Right cardiac atrium (tissue), 5 donors: ENCODE results near the gene ATP10A. TPM values are rescaled to one million over a fixed set of nuclear protein-coding genes. Genes with fewer than 3 reads are reported as not detected.

Experiments used
- ATAC-seq, 2 donors: fragments of 200-7000 bp; cut with Tn5 transposase; one replicate each; pipeline versions ENCODE4 v1.8.0 to v1.9.1; 2020; ENCODE audit warnings: moderate library complexity in 2 of 2, mild to moderate bottlenecking in 1 of 2
- DNase-seq, 3 donors: peaks; one replicate each; pipeline ENCODE4 v3.0.0-alpha.2; 2020
- H3K27ac ChIP-seq: one replicate; pipeline ENCODE4 v1.5.1; 2013; ENCODE audit warnings: mild to moderate bottlenecking, low read length, control low read depth, moderate library complexity
- H3K27me3 ChIP-seq: one replicate; pipeline ENCODE4 v1.6.1; 2013; ENCODE audit not compliant: control insufficient read depth, insufficient read depth
- H3K4me1 ChIP-seq: one replicate; pipeline ENCODE4 v1.6.1; 2013; ENCODE audit warnings: low read length; ENCODE audit not compliant: control insufficient read depth, insufficient read depth
- H3K4me3 ChIP-seq: one replicate; pipeline ENCODE4 v1.5.1; 2013; ENCODE audit warnings: low read length, control low read depth
- H3K9me3 ChIP-seq: one replicate; pipeline ENCODE4 v1.6.1; 2013; ENCODE audit warnings: low read length; ENCODE audit not compliant: control insufficient read depth
- WGBS: extraction: QIAGEN DNeasy Blood & Tissue Kit; methylation state at CpG from one replicate; pipeline ENCODE4 v1.1.7; 2013; 5-methylcytosine and 5-hydroxymethylcytosine counted together
- intact Hi-C, 4 donors: fragments of 100-400 bp; cut with DNase I; formaldehyde crosslinking; loops; one replicate each; pipeline versions ENCODE4 v1.11.0 to v1.14.0; 2022 to 2023
- polyA plus RNA-seq: library from polyadenylated mRNA; stranded (reverse); fragments of 200-250 nt; gene quantifications from one replicate; pipeline ENCODE4 v1.2.3, GENCODE V29; 2013
- total RNA-seq, 4 donors: library from RNA; stranded (reverse); fragmentation: NEBNext Ultra II Directional; extraction: Animal tissue kit (Norgen Biotek cat#: 25700); gene quantifications; one replicate each; pipeline ENCODE4 v1.2.1, GENCODE V29; 2021
- donor health status: healthy with polysubstance abuse.
- donor health status: DM: no; HTN: yes; CAD: no.
- donor health status: DM: no; HTN: no; CAD: no.
- donor health status: DM: no; HTN: yes; CAD: no; lungs with severe emphysema.
- donor health status: DM: yes; HTN: yes; CAD: no.

The ATP10A gene
- total and polyA plus RNA-seq, 5 donors, result 0.95 to 3.0 (median 1.5) TPM

DNA sequence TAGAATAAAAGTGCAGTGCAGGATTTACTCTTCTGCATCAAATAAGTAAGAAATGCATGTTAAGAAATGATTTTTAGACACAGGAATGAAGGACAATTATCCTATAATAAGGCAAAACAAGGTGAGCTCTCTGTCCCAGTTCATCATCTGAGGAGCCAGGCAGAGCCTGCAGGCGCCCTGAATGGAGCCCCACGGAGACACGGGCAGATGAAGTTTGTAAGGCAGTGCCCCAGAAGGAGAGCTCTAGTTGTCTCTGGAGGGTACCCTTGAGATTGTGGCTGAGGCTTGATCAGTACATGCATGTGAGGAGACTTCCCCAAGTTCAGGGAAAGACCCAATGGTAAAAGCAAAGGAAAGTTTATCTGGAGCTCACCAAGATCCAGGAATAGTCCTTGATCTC is 50.3 kb downstream of the ATP10A start:
- no peaks in the 10 kb centered on the region for H3K27me3 ChIP-seq
- ATAC-seq (no peak), DNase-seq (no peak)
- H3K9me3 ChIP-seq, result no peaks in the 10 kb centered on the region
- intact Hi-C loops, result no loop called here
- WGBS, result 81% methylated on average over 3 of the region's 3 CpGs
- H3K27ac ChIP-seq, result no peak overlapping the region
- H3K4me3 ChIP-seq, result no peak overlapping the region
- no peaks in the 10 kb centered on the region for H3K4me1 ChIP-seq

DNA sequence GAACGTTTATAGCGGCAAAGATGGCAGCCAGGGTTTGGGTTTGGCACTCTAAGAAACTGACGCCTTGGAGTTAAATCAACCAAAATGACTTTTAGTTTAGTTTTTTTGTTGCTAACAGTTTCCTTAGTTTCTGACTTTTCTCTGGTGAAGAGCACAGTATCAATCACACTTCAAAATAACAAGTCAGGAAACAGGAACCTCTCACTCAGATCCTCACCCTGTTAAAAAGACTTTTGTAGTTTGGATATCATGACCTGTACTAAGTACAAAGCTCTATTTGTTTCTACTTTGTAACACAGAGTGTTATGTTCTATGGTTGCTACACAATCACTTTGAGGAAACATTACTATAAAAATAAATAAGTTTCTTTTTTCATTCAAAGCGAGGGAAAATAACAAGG is 51.1 kb downstream of the ATP10A start:
- H3K9me3 ChIP-seq, result no peaks in the 10 kb centered on the region
- no peak overlapping the region for H3K27ac ChIP-seq
- DNase-seq (no peak), ATAC-seq (no peak)
- 85% methylated on average over 4 of the region's 4 CpGs for WGBS
- no peaks in the 10 kb centered on the region for H3K27me3 ChIP-seq
- no peak overlapping the region for H3K4me3 ChIP-seq
- intact Hi-C loops, result no loop called here
- H3K4me1 ChIP-seq, result no peaks in the 10 kb centered on the region

DNA sequence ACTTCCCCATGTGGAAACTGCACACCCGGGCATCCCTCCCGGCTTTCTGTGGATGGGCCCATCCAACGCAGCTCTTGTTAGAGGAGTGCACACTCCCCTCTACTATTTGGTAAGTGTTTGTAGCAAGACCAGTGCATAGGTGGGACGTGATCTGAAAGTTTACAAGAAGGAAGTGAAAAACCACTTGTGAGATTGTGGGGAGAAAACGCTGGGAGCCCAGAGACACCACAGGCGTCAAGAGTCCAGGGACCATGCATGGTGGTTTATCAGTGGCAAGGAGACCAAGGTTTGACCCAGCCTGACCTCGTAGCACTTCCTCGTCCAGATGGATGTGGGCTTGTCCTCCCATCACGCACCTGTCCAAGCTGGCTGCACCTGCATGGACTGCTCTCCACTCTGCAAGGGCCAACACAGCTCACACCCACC is 51.6 kb downstream of the ATP10A start:
- WGBS, result 78% methylated on average over 9 of the region's 9 CpGs

DNA sequence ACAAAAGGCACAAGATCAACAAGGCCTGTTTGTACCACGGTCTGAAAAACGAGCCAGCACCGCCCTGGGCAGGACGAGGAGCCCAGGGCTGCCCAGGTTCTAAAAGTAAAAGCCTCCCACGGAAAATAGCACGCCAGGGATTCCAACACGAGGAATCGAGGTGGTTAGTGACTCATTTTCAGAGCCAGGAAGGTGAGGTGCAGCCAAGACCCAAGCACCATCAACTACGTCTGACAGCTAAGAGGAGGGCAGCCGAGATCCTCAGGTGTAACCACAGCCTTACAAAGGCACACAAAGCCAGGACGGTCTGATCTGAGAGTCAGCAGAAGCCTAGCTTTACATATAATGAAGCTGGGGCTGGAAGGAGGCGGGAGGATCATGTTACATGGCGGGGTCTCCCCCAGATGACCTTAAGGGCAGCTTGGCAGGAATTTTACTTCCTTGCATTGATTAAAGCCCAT is 52.5 kb downstream of the ATP10A start:
- 68% methylated on average over 13 of the region's 13 CpGs for WGBS
- intact Hi-C loops, result no loop called here
- H3K27me3 ChIP-seq, result no peaks in the 10 kb centered on the region
- ATAC-seq (no peak), DNase-seq (no peak)
- no peaks in the 10 kb centered on the region for H3K9me3 ChIP-seq
- no peak overlapping the region for H3K27ac ChIP-seq
- no peaks in the 10 kb centered on the region for H3K4me1 ChIP-seq
- no peak overlapping the region for H3K4me3 ChIP-seq

More for the DNA sequence above, 51.6 kb downstream of the ATP10A start:
- Histone ChIP-seq H3K27ac (no peak overlapping the region), H3K27me3 (no peaks in the 10 kb centered on the region), H3K9me3 (no peaks in the 10 kb centered on the region), H3K4me1 (no peaks in the 10 kb centered on the region), H3K4me3 (no peak overlapping the region)
- DNase-seq, result peak in 1 of 3 donors; percentile 37
- no peak for ATAC-seq
- intact Hi-C loops, result no loop called here

DNA sequence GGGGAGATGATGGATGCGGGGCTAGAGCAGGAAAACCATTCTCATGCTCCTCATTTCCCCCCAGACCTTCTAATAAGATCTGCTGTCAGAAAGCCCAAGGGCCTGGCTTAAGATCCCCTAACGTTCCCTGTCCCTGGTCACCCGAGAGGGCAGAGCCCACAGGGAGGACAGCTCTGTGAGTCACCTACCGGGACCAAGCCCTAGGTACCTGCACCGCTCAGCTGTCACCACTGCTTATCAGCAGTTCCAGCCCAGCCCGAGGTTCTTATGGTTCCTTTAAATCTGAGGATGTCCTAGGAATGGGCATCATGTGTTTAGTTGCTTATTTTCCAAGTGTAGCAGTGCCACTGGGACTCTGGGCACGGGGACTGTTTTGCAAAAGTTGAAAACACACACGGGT is 53.0 kb downstream of the ATP10A start:
- H3K27ac ChIP-seq, result no peak overlapping the region

DNA sequence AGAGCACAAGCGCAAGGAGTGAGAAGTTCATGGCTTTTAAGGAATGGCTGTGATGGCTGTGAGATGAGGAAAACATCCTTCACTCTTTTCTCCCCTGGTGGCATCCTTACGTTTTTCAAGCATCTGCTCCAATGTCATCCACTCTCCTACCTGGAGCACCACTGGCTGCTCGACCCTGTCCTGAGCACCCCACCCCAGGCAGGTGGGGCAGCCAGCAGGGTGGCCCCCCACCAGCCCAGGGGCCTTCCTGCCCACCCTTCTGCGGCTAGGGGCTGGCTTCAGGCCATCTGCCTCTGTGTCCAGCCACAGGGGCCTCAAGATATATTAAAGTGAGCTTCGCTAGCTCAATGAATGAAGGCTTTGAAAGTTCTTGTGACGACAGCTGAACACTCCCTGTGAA is 56.1 kb downstream of the ATP10A start:
- H3K9me3 ChIP-seq, result no peaks in the 10 kb centered on the region
- no peak overlapping the region for H3K27ac ChIP-seq
- intact Hi-C loops, result no loop called here
- H3K4me3 ChIP-seq, result no peak overlapping the region
- no peaks in the 10 kb centered on the region for H3K27me3 ChIP-seq
- no peak for ATAC-seq
- DNase-seq, result no peak
- H3K4me1 ChIP-seq, result no peaks in the 10 kb centered on the region
- WGBS, result 77% methylated on average over 6 of the region's 6 CpGs

More for the DNA sequence above, 53.0 kb downstream of the ATP10A start:
- no peaks in the 10 kb centered on the region for H3K27me3 ChIP-seq
- intact Hi-C loops, result no loop called here
- no peak overlapping the region for H3K4me3 ChIP-seq
- H3K4me1 ChIP-seq, result no peaks in the 10 kb centered on the region
- DNase-seq (no peak), ATAC-seq (no peak)
- H3K9me3 ChIP-seq, result no peaks in the 10 kb centered on the region
- 90% methylated on average over 8 of the region's 8 CpGs for WGBS

DNA sequence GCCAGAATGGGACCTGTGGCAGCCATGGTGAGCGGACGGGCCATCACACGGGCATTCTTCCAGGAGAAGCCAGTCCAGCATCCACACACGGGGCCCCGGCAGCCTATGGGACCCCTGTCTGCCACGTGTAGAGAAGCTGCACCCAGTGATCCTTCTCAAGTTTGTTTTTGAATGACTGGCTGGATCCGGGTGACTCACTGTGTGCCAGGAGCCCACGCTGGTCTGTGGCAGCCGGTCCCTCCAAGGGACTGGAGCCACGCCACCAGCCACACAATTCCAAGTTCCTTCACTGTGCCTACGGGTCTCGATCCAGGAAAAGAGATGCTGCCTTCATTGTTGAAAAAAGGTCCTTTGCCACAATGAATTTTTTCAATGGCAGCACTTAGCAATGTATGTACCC is 58.1 kb downstream of the ATP10A start:
- ATAC-seq (no peak), DNase-seq (no peak)
- intact Hi-C loops, result no loop called here
- Histone ChIP-seq H3K4me1 (no peaks in the 10 kb centered on the region), H3K27ac (no peak overlapping the region), H3K27me3 (no peaks in the 10 kb centered on the region), H3K4me3 (no peak overlapping the region), H3K9me3 (no peaks in the 10 kb centered on the region)
- WGBS, result 78% methylated on average over 12 of the region's 12 CpGs

DNA sequence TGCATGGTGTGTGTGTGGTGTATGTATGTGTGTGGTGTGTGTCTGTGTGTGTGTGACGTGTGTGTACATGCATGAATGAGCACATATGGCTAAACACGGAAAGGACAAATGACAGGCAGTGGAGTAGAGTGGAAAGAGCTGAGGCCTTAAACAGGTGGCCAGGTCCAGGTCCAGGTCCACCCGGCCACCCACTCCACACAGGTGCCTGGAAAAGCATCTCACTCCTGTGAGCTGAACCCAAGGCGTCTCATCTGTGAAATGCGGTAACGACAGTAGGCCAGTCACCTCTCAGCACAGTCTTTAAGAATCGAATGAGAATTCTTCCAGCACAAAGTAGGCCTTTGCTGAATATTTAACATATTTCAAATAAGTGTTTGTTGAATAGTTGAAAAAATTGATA is 58.7 kb downstream of the ATP10A start:
- intact Hi-C loops, result no loop called here
- Histone ChIP-seq H3K4me3 (no peak overlapping the region), H3K9me3 (no peaks in the 10 kb centered on the region), H3K27me3 (no peaks in the 10 kb centered on the region), H3K27ac (no peak overlapping the region), H3K4me1 (no peaks in the 10 kb centered on the region)
- DNase-seq (no peak), ATAC-seq (no peak)
- 78% methylated on average over 7 of the region's 7 CpGs for WGBS

DNA sequence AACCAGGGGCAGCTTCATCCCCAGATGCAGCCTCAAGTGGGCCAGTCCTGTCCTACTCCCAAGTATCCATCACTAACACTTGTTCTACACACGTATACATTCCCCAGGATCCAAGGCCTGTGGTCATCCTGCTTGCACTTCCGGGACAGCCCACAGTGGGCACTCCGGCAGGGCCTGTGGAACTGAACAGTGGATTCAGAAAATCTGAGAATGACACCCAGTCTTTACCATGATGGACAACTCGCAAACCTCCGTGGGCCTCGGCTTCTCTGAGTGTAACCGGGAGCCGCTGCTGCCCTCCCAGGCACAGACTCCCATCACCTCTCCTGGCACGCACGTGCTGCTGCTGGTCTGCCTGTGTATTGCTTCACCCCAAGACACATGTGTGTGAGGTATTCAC is 59.6 kb downstream of the ATP10A start:
- no peaks in the 10 kb centered on the region for H3K4me1 ChIP-seq
- intact Hi-C loops, result no loop called here
- ATAC-seq (no peak), DNase-seq (no peak)
- no peak overlapping the region for H3K4me3 ChIP-seq
- H3K27ac ChIP-seq, result no peak overlapping the region
- H3K27me3 ChIP-seq, result no peaks in the 10 kb centered on the region
- no peaks in the 10 kb centered on the region for H3K9me3 ChIP-seq
- WGBS, result 93% methylated on average over 10 of the region's 10 CpGs

DNA sequence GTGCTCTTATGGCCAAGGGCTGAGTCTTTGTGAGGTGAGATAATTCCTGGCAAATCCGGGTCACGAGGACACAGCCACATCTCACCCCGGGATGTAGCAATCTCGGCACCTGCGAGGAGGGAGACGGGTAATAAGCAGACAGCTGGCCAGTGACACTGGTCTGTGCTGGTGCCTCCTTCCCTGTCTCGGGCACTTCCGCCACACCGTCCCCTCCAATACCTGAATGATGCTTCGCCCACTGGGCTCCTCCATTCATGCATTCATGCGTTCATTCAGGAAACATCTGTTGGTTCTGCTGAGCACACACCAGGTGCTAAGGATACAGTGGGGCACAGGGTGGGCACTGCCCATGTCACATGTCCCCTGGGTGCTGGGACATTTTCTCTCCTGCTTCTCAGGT is 60.1 kb downstream of the ATP10A start:
- H3K4me1 ChIP-seq, result peaks cover 2% of the 10 kb centered on the region
- no peak overlapping the region for H3K27ac ChIP-seq
- no peaks in the 10 kb centered on the region for H3K9me3 ChIP-seq
- WGBS, result 94% methylated on average over 11 of the region's 11 CpGs
- DNase-seq (no peak), ATAC-seq (no peak)
- H3K4me3 ChIP-seq, result no peak overlapping the region
- intact Hi-C loops, result no loop called here
- H3K27me3 ChIP-seq, result no peaks in the 10 kb centered on the region

DNA sequence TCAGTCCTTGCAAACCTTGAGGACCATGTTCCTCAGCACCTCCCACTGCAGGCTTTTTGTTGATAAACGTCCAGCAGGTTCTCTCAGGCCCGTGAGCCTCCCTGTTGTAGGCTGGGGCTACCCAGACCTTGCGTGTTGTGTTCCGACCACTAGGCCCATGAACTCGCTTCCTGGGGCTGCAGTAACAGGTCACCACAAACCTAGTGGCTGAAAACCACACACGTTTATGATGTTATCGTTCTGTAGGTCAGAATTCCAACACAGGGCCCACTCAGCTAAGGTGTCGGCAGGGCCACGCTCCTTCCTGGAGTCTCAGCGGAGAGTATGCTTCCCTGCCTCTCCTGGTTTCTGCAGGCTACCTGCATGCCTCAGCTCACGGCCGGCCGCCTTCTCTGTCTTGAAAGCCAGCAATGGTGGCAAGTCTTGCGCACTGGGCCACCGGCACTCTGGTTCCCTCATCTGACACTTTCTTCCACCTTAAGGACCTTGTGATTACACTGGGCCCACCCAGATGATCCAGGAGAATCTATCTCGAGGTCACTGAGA is 60.8 kb downstream of the ATP10A start:
- peaks cover 4% of the 10 kb centered on the region for H3K4me1 ChIP-seq
- ATAC-seq, result no peak
- H3K27me3 ChIP-seq, result no peaks in the 10 kb centered on the region
- intact Hi-C loops, result no loop called here
- no peak overlapping the region for H3K4me3 ChIP-seq
- no peaks in the 10 kb centered on the region for H3K9me3 ChIP-seq
- WGBS, result 88% methylated on average over 16 of the region's 16 CpGs
- DNase-seq, result no peak
- H3K27ac ChIP-seq, result no peak overlapping the region
